ENCODE measurements around the gene CDC37.

- TF ChIP-seq, protein P1, sequence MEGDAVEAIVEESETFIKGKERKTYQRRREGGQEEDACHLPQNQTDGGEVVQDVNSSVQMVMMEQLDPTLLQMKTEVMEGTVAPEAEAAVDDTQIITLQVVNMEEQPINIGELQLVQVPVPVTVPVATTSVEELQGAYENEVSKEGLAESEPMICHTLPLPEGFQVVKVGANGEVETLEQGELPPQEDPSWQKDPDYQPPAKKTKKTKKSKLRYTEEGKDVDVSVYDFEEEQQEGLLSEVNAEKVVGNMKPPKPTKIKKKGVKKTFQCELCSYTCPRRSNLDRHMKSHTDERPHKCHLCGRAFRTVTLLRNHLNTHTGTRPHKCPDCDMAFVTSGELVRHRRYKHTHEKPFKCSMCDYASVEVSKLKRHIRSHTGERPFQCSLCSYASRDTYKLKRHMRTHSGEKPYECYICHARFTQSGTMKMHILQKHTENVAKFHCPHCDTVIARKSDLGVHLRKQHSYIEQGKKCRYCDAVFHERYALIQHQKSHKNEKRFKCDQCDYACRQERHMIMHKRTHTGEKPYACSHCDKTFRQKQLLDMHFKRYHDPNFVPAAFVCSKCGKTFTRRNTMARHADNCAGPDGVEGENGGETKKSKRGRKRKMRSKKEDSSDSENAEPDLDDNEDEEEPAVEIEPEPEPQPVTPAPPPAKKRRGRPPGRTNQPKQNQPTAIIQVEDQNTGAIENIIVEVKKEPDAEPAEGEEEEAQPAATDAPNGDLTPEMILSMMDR (IDR thresholded peaks at IDR 0.05) = no peak
- TF ChIP-seq POLR2AphosphoS5 (IDR thresholded peaks at IDR 0.05) = no peak
- no peak for TF ChIP-seq POLR2A (IDR thresholded peaks at IDR 0.05)
- no peak for TF ChIP-seq EP300 (IDR thresholded peaks at IDR 0.05)
These were observed 14.8 kb upstream of the CDC37 start for GRCh38 chr19:10418235-10418484.
